Vagina (tissue), 2 donors: ENCODE measurements around the gene PMFBP1.

Experiments
- POLR2A ChIP-seq, 2 donors: fragments of 450-650 bp; IDR thresholded peaks; one replicate each; pipeline ENCODE4 v1.6.1; 2017; ENCODE audit warnings: antibody characterized with exemption in 2 of 2, mild to moderate bottlenecking in 2 of 2, moderate library complexity in 2 of 2
- TF ChIP-seq, protein P1 (sequence below), 3 experiments: fragments of 450-650 bp in 2 of 3; fragments of 200-600 bp in 1 of 3; sonication (generic) in 1 of 3; IDR thresholded peaks; one replicate each; pipeline ENCODE4 v1.5.1; 2017 to 2019; ENCODE audit warnings: antibody characterized with exemption in 3 of 3, mild to moderate bottlenecking in 2 of 3, moderate library complexity in 2 of 3

DNA sequence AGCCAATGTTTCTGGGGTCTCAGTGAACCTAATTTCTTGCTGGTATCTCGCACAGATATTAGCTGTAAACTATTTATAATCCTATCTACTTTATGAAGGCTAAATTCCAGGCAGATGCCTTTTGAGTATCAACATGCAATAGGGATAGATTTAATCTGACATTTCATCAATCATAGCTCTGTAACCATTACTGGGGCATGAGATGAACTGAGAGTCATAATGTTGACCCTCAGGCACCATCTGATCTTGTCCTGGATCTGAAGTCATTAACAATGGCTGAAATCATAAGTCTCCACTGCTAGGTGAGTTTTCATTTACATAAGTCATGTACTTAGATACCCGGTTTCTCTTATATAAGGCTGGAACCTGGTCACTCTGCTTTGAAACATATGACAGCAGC lies 3.6 kb downstream of the PMFBP1 start:
- TF ChIP-seq, protein P1, sequence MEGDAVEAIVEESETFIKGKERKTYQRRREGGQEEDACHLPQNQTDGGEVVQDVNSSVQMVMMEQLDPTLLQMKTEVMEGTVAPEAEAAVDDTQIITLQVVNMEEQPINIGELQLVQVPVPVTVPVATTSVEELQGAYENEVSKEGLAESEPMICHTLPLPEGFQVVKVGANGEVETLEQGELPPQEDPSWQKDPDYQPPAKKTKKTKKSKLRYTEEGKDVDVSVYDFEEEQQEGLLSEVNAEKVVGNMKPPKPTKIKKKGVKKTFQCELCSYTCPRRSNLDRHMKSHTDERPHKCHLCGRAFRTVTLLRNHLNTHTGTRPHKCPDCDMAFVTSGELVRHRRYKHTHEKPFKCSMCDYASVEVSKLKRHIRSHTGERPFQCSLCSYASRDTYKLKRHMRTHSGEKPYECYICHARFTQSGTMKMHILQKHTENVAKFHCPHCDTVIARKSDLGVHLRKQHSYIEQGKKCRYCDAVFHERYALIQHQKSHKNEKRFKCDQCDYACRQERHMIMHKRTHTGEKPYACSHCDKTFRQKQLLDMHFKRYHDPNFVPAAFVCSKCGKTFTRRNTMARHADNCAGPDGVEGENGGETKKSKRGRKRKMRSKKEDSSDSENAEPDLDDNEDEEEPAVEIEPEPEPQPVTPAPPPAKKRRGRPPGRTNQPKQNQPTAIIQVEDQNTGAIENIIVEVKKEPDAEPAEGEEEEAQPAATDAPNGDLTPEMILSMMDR (IDR thresholded peaks at IDR 0.05) = no peak
- TF ChIP-seq POLR2A (IDR thresholded peaks at IDR 0.05) = no peak
